PFSK-1 (cell line): ENCODE measurements around the gene MPDU1.

Source experiments
- FOXP2 ChIP-seq: optimal IDR thresholded peaks from 2 replicates; pipeline ENCODE3; 2011; ENCODE audit warnings: borderline replicate concordance, control low read depth, inconsistent platforms; ENCODE audit not compliant: insufficient read depth; ENCODE audit errors: extremely low read length, extremely low read depth
- POLR2AphosphoS5 ChIP-seq: IDR thresholded peaks from 2 replicates; pipeline ENCODE4 v1.6.1; 2012; ENCODE audit warnings: low read depth, mild to moderate bottlenecking, control low read depth, low read length, moderate library complexity
- SIN3A ChIP-seq: IDR thresholded peaks from 2 replicates; pipeline ENCODE4 v1.6.1; 2012; ENCODE audit warnings: mild to moderate bottlenecking, low read length, moderate library complexity, borderline replicate concordance; ENCODE audit not compliant: insufficient read depth
- TAF1 ChIP-seq: IDR thresholded peaks from 2 replicates; pipeline ENCODE4 v1.6.1; 2012; ENCODE audit warnings: low read length, control low read depth, borderline replicate concordance; ENCODE audit not compliant: insufficient read depth
- TF ChIP-seq, protein P1 (sequence below), 2 experiments: IDR thresholded peaks; 2 replicates each; pipeline versions ENCODE4 v1.6.1 to v1.8.0; 2011 to 2012; ENCODE audit warnings: low read depth in 2 of 2, low read length in 2 of 2, control low read depth in 1 of 2, inconsistent platforms in 1 of 2, mild to moderate bottlenecking in 1 of 2, moderate library complexity in 1 of 2; ENCODE audit not compliant: insufficient read depth in 1 of 2

MPDU1 gene

DNA sequence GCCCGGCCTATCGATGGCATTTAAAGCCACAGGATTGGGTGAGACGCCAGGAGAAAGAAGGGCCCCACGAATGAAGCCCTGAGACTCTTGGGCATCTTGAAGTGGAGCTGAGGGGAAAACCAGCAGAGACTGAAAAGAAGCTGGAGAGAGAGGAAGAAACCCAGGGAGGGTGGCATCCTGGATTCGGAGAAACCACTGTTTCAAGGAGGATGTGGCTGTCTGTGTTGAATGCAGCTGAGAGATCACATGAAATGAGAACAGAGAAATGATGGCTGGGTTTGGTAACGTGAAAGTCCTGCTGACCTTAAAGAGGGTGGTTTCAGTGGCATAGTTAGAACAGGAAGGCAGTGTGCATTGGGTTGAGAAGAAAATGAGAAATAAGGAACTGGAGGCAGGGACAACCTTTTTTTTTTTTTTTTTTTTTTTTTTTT, 31.0 kb upstream of the MPDU1 start:
- TF ChIP-seq FOXP2 (no peak), TAF1 (no peak), POLR2AphosphoS5 (no peak), SIN3A (no peak)
- TF ChIP-seq, protein P1, sequence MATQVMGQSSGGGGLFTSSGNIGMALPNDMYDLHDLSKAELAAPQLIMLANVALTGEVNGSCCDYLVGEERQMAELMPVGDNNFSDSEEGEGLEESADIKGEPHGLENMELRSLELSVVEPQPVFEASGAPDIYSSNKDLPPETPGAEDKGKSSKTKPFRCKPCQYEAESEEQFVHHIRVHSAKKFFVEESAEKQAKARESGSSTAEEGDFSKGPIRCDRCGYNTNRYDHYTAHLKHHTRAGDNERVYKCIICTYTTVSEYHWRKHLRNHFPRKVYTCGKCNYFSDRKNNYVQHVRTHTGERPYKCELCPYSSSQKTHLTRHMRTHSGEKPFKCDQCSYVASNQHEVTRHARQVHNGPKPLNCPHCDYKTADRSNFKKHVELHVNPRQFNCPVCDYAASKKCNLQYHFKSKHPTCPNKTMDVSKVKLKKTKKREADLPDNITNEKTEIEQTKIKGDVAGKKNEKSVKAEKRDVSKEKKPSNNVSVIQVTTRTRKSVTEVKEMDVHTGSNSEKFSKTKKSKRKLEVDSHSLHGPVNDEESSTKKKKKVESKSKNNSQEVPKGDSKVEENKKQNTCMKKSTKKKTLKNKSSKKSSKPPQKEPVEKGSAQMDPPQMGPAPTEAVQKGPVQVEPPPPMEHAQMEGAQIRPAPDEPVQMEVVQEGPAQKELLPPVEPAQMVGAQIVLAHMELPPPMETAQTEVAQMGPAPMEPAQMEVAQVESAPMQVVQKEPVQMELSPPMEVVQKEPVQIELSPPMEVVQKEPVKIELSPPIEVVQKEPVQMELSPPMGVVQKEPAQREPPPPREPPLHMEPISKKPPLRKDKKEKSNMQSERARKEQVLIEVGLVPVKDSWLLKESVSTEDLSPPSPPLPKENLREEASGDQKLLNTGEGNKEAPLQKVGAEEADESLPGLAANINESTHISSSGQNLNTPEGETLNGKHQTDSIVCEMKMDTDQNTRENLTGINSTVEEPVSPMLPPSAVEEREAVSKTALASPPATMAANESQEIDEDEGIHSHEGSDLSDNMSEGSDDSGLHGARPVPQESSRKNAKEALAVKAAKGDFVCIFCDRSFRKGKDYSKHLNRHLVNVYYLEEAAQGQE (IDR thresholded peaks at IDR 0.05; ENCODE audit: insufficient read depth in 1 of 2, low read depth in 2 of 2, low read length in 2 of 2) = no peak

DNA sequence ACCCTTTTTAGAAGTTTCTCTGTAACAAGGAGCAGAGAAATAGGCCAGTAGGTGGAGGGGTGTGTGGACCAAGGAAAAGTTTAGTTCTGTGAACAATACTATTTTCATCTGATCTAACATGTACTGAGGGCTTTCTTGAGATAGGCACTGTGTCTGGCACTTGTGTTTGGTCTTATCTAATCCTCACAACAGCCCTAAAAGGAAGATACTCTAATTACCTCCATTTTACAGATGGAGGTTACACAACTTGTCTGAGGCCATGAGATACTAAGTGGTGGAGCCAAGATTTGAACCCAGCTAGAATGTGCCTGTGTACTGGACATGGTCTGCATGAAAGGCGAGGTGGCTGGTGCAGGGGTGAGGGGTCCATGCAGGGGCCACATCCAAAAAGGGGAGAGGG, 30.3 kb upstream of the MPDU1 start:
- TF ChIP-seq FOXP2 (no peak), TAF1 (no peak), POLR2AphosphoS5 (no peak), SIN3A (no peak)
- TF ChIP-seq, protein P1 (IDR thresholded peaks at IDR 0.05; ENCODE audit: insufficient read depth in 1 of 2, low read depth in 2 of 2, low read length in 2 of 2) = no peak

DNA sequence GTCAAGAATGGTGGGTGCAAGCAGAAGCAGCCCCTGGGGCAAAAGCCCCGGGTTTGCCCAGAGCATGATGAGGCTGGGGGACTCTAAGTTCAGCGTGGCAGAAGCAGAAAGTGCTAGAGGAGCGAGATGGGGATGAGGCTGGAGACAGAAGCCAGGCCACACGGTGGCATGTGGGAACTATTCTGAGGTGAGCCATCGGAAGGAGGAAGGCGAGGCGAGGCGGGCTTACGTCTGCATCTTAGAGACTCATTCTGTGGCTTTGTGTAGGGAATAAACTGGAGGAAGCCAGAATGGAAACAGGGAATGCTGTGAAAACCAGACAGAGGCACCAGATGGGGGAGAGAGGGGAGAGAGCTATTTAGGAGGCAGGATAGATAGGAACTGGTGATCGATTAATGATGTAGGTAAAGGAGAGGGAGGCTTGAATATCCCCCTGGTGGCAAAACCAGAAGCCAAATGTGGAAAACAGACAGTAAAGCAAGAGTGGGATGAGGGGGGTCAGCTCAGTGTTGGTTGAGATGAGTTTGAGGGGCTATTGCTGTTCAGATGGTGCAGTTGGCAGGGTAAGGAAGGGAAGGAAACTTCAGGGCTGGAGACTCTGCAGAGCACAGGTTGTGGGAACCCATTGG, 28.2 kb upstream of the MPDU1 start:
- TF ChIP-seq FOXP2 = no peak
- TF ChIP-seq POLR2AphosphoS5 = no peak
- TF ChIP-seq SIN3A = no peak
- TF ChIP-seq TAF1 = no peak
- TF ChIP-seq, protein P1 (IDR thresholded peaks at IDR 0.05; ENCODE audit: insufficient read depth in 1 of 2, low read depth in 2 of 2, low read length in 2 of 2) = no peak

DNA sequence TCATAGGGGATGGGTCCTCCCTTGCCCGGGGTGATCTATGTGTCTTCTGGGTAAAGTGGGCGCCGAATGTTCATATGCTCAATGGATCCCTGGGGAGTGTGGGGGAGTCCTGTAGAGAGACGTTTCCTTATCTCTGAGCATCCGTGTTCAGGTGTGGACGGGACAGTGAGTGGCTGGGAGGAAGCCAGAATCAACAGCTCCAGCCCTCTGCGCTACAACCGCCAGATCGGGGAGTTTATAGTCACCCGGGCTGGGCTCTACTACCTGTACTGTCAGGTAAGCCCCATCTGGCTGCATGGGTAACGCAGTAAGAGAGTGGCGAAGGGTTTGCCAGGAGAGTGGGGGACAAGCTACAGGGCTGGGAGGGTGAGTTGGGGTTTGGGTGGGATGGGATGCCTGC, 27.0 kb upstream of the MPDU1 start:
- no peak for TF ChIP-seq POLR2AphosphoS5
- no peak for TF ChIP-seq SIN3A

DNA sequence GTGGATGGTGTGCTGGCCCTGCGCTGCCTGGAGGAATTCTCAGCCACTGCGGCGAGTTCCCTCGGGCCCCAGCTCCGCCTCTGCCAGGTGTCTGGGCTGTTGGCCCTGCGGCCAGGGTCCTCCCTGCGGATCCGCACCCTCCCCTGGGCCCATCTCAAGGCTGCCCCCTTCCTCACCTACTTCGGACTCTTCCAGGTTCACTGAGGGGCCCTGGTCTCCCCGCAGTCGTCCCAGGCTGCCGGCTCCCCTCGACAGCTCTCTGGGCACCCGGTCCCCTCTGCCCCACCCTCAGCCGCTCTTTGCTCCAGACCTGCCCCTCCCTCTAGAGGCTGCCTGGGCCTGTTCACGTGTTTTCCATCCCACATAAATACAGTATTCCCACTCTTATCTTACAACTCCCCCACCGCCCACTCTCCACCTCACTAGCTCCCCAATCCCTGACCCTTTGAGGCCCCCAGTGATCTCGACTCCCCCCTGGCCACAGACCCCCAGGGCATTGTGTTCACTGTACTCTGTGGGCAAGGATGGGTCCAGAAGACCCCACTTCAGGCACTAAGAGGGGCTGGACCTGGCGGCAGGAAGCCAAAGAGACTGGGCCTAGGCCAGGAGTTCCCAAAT, 26.4 kb upstream of the MPDU1 start:
- TF ChIP-seq POLR2AphosphoS5 = no peak
- TF ChIP-seq TAF1 = no peak

DNA sequence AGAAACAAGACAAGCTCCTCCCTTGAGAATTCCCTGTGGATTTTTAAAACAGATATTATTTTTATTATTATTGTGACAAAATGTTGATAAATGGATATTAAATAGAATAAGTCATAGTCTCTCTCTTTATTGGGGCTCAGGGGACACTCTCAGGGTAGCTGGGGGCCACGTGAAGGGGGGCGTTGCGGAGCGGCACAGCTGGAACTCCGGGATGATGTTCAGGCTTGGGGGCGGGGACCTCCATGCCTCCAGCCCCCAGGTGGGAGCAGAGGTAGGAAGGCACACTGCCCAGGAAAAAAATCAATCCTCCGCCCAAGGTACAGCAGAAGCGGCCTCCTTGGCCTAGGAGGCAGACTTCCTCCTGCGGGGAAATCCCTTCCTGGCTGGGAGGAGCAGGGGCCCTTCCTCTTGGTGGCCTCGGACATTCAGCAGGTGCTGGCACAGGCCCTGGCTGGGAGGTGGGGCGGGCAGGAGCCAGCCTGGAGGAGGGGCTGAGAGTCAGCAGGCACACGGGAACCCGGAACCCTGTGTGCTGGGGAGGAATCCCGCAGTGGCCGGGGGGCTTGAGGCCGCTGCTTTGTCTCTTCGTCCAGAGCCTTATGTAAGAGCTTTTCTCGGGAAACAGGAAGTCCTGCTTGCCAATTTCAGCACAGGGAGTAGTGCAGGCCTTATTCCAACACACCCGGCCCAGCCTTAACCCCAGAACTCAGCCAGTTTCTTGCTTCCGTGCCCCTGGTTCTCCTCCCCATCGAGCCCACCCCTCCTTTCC, 25.7 kb upstream of the MPDU1 start:
- TF ChIP-seq SIN3A (no peak), FOXP2 (no peak), TAF1 (no peak), POLR2AphosphoS5 (peak; percentile 74)
- TF ChIP-seq, protein P1 (IDR thresholded peaks at IDR 0.05; ENCODE audit: insufficient read depth in 1 of 2, low read depth in 2 of 2, low read length in 2 of 2) = peak in 1 of 2 experiments; percentile 17; a peak in 1 of 4 replicates
